Neural cell (in vitro differentiated cells): ENCODE data around the gene ST6GALNAC3. TPM values are rescaled to one million over a fixed set of nuclear protein-coding genes. Genes with fewer than 3 reads are reported as not detected.

ENCODE experiments used
- H2AFZ ChIP-seq: fragments of 200-600, 300-800 bp; sonication (generic), shearing (Covaris generic); 2 replicates; pipeline ENCODE4 v1.6.0; 2014; ENCODE audit warnings: low read depth, mild to moderate bottlenecking, antibody characterized with exemption, low read length, moderate library complexity
- H3F3A ChIP-seq: fragments of 200-600 bp; shearing (Covaris generic); 2 replicates; pipeline ENCODE4 v1.6.1; 2016; ENCODE audit warnings: mild to moderate bottlenecking, moderate library complexity, mixed read lengths, antibody characterized with exemption, low read length; ENCODE audit not compliant: insufficient read depth, poor library complexity, severe bottlenecking
- H3K27ac ChIP-seq: fragments of 200-600, 300-800 bp; sonication (generic), shearing (Covaris generic); 2 replicates; pipeline ENCODE4 v1.5.1; 2014; ENCODE audit warnings: mild to moderate bottlenecking, low read length, moderate library complexity
- H3K27me3 ChIP-seq: fragments of 300-800, 200-600 bp; sonication (generic), shearing (Covaris generic); 2 replicates; pipeline ENCODE4 v1.6.0; 2014; ENCODE audit warnings: mild to moderate bottlenecking, low read depth, low read length, moderate library complexity; ENCODE audit not compliant: insufficient read depth
- H3K36me3 ChIP-seq: fragments of 300-800, 200-600 bp; sonication (generic), shearing (Covaris generic); 2 replicates; pipeline ENCODE4 v1.5.1; 2014; ENCODE audit warnings: mild to moderate bottlenecking, antibody characterized with exemption, low read length, moderate library complexity; ENCODE audit not compliant: insufficient read depth
- H3K4me2 ChIP-seq: fragments of 300-800, 200-600 bp; sonication (generic), shearing (Covaris generic); 2 replicates; pipeline ENCODE4 v1.6.0; 2014; ENCODE audit warnings: mild to moderate bottlenecking, low read length
- H3K4me3 ChIP-seq: fragments of 300-800, 200-600 bp; sonication (generic), shearing (Covaris generic); 2 replicates; pipeline ENCODE4 v1.5.1; 2014; ENCODE audit warnings: mild to moderate bottlenecking, low read length, moderate library complexity
- H3K79me2 ChIP-seq: fragments of 200-600 bp; shearing (Covaris generic); replicated peaks from 2 replicates; pipeline ENCODE4 v1.6.0; 2014; ENCODE audit warnings: mild to moderate bottlenecking, low read length, moderate library complexity; ENCODE audit not compliant: insufficient read depth
- H3K9ac ChIP-seq: fragments of 300-800, 200-600 bp; sonication (generic), shearing (Covaris generic); 2 replicates; pipeline ENCODE4 v1.6.1; 2016; ENCODE audit warnings: mild to moderate bottlenecking, low read length, mixed read lengths
- H3K9me2 ChIP-seq: fragments of 200-600 bp; shearing (Covaris generic); 2 replicates; pipeline ENCODE4 v1.6.1; 2016; ENCODE audit warnings: mild to moderate bottlenecking, low read length, mixed read lengths; ENCODE audit not compliant: insufficient read depth
- H3K9me3 ChIP-seq: fragments of 200-600, 300-800 bp; sonication (generic), shearing (Covaris generic); 2 replicates; pipeline ENCODE4 v1.6.1; 2016; ENCODE audit warnings: mild to moderate bottlenecking, mixed run types, low read length, moderate library complexity, mixed read lengths
- H4K20me1 ChIP-seq: fragments of 200-600 bp; shearing (Covaris generic); 2 replicates; pipeline ENCODE4 v1.6.1; 2016; ENCODE audit warnings: mild to moderate bottlenecking, mixed run types; ENCODE audit not compliant: insufficient read depth
- EP300 ChIP-seq: fragments of 450-650 bp; conservative IDR thresholded peaks from 2 replicates; pipeline ENCODE4 v1.6.1; 2014; ENCODE audit warnings: antibody characterized with exemption, mild to moderate bottlenecking, moderate library complexity; ENCODE audit not compliant: poor library complexity, severe bottlenecking
- EZH2 ChIP-seq: fragments of 200-600, 300-800 bp; shearing (Covaris generic), sonication (generic); IDR thresholded peaks from 2 replicates; pipeline ENCODE4 v1.6.1; 2014; ENCODE audit warnings: antibody characterized with exemption, low read length, borderline replicate concordance, mild to moderate bottlenecking; ENCODE audit not compliant: insufficient read depth, poor library complexity, severe bottlenecking
- MXI1 ChIP-seq: fragments of 450-650 bp; conservative IDR thresholded peaks from 2 replicates; pipeline ENCODE4 v1.6.1; 2014; ENCODE audit warnings: antibody characterized with exemption, mild to moderate bottlenecking; ENCODE audit not compliant: poor library complexity, severe bottlenecking
- POLR2AphosphoS5 ChIP-seq: IDR thresholded peaks from 2 replicates; pipeline ENCODE4 v1.6.1; 2012
- RAD21 ChIP-seq: fragments of 450-650 bp; conservative IDR thresholded peaks from 2 replicates; pipeline ENCODE4 v1.6.1; 2014; ENCODE audit warnings: antibody characterized with exemption, mild to moderate bottlenecking, moderate library complexity
- SMC3 ChIP-seq: fragments of 450-650 bp; conservative IDR thresholded peaks from 2 replicates; pipeline ENCODE4 v1.6.1; 2014; ENCODE audit warnings: antibody characterized with exemption, mild to moderate bottlenecking, moderate library complexity; ENCODE audit not compliant: poor library complexity
- TAF1 ChIP-seq: IDR thresholded peaks from 2 replicates; pipeline ENCODE4 v1.6.1; 2012; ENCODE audit warnings: low read depth
- polyA plus RNA-seq: library from polyadenylated mRNA; depleted of rRNA; stranded (reverse); fragments of >200 nt; gene quantifications from 2 replicates; pipeline ENCODE4 v1.2.3, GENCODE V29; 2014
- TF ChIP-seq, protein P1 (sequence below): fragments of 450-650 bp; IDR thresholded peaks from 2 replicates; pipeline ENCODE4 v1.5.1; 2014; ENCODE audit warnings: antibody characterized with exemption, mild to moderate bottlenecking, moderate library complexity; ENCODE audit not compliant: poor library complexity, severe bottlenecking
- TF ChIP-seq, protein P2 (sequence below): IDR thresholded peaks from 2 replicates; pipeline ENCODE4 v1.6.1; 2012; ENCODE audit warnings: borderline replicate concordance

The ST6GALNAC3 gene
- polyA plus RNA-seq, 1 donor from 2014 or later, result 3.6 TPM

DNA sequence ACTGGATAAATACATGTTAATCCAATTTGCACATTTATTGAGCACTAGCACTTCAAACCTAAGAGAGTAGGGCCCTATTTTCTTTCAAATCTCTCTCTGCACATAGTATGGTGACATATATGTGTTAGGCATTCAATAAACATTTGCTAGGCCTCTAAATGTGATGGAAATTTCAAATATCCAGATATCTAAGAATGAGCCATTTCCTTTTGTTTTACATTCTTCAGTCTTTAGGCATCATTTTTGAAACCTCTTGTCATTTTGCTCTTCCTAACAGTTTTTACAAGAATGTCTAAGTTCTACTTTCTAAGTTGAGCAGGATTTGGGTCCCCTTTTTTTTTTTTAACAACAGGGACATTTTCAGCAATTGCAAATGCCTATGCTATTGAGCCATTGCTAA lies 397.0 kb downstream of the ST6GALNAC3 start:
- Histone ChIP-seq H3K27ac (no peak overlapping the region), H3K27me3 (no peaks in the 10 kb centered on the region), H3K9me2 (no peaks in the 10 kb centered on the region), H3K36me3 (no peaks in the 10 kb centered on the region), H4K20me1 (no peaks in the 10 kb centered on the region), H3K4me3 (no peak overlapping the region), H3F3A (no peaks in the 10 kb centered on the region), H2AFZ (no peak overlapping the region), H3K9me3 (no peaks in the 10 kb centered on the region), H3K79me2 (no peaks in the 10 kb centered on the region), H3K9ac (no peak overlapping the region), H3K4me2 (no peak overlapping the region)
- no peak for TF ChIP-seq EP300
- TF ChIP-seq SMC3, result no peak
- TF ChIP-seq EZH2, result no peak

DNA sequence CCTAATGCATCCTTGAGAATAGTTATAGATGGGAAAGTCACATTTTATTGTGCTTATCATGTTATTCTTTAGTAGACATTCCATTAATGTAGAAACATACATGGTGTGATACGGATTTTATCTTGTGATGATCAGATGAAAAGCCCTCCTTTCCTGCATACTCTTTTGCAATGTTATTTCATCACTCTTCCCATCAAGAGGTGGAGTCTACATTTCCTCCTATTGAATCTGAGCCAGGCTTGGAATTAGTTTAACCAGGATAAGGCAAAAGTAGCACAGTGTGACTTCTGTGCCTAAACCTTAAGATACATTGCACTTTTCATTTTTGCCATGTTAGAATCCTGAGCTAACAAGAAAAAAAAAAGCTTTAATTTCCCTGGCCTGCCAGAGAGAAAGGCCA lies 399.0 kb downstream of the ST6GALNAC3 start:
- Histone ChIP-seq H3K27me3 (no peaks in the 10 kb centered on the region), H3K27ac (no peak overlapping the region), H4K20me1 (no peaks in the 10 kb centered on the region), H3K9me3 (no peaks in the 10 kb centered on the region), H3K4me3 (no peak overlapping the region), H2AFZ (no peak overlapping the region), H3K9me2 (no peaks in the 10 kb centered on the region), H3K79me2 (no peaks in the 10 kb centered on the region), H3F3A (no peaks in the 10 kb centered on the region), H3K36me3 (no peaks in the 10 kb centered on the region), H3K9ac (no peak overlapping the region), H3K4me2 (no peak overlapping the region)
- TF ChIP-seq RAD21 (no peak), POLR2AphosphoS5 (no peak), EP300 (no peak), MXI1 (no peak), TAF1 (no peak), EZH2 (no peak), SMC3 (no peak)
- TF ChIP-seq, protein P1, sequence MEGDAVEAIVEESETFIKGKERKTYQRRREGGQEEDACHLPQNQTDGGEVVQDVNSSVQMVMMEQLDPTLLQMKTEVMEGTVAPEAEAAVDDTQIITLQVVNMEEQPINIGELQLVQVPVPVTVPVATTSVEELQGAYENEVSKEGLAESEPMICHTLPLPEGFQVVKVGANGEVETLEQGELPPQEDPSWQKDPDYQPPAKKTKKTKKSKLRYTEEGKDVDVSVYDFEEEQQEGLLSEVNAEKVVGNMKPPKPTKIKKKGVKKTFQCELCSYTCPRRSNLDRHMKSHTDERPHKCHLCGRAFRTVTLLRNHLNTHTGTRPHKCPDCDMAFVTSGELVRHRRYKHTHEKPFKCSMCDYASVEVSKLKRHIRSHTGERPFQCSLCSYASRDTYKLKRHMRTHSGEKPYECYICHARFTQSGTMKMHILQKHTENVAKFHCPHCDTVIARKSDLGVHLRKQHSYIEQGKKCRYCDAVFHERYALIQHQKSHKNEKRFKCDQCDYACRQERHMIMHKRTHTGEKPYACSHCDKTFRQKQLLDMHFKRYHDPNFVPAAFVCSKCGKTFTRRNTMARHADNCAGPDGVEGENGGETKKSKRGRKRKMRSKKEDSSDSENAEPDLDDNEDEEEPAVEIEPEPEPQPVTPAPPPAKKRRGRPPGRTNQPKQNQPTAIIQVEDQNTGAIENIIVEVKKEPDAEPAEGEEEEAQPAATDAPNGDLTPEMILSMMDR, result no peak
- TF ChIP-seq, protein P2, sequence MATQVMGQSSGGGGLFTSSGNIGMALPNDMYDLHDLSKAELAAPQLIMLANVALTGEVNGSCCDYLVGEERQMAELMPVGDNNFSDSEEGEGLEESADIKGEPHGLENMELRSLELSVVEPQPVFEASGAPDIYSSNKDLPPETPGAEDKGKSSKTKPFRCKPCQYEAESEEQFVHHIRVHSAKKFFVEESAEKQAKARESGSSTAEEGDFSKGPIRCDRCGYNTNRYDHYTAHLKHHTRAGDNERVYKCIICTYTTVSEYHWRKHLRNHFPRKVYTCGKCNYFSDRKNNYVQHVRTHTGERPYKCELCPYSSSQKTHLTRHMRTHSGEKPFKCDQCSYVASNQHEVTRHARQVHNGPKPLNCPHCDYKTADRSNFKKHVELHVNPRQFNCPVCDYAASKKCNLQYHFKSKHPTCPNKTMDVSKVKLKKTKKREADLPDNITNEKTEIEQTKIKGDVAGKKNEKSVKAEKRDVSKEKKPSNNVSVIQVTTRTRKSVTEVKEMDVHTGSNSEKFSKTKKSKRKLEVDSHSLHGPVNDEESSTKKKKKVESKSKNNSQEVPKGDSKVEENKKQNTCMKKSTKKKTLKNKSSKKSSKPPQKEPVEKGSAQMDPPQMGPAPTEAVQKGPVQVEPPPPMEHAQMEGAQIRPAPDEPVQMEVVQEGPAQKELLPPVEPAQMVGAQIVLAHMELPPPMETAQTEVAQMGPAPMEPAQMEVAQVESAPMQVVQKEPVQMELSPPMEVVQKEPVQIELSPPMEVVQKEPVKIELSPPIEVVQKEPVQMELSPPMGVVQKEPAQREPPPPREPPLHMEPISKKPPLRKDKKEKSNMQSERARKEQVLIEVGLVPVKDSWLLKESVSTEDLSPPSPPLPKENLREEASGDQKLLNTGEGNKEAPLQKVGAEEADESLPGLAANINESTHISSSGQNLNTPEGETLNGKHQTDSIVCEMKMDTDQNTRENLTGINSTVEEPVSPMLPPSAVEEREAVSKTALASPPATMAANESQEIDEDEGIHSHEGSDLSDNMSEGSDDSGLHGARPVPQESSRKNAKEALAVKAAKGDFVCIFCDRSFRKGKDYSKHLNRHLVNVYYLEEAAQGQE, result no peak

GRCh38 chr1:76474922-76475321 lies 400.4 kb downstream of the ST6GALNAC3 start:
- TF ChIP-seq EZH2, result no peak
- TF ChIP-seq RAD21, result no peak
- TF ChIP-seq SMC3, result no peak
- TF ChIP-seq TAF1, result no peak
- no peak for TF ChIP-seq MXI1
- TF ChIP-seq, protein P1, result no peak
- TF ChIP-seq EP300, result no peak
- TF ChIP-seq, protein P2, result no peak
- TF ChIP-seq POLR2AphosphoS5, result no peak
- no peaks in the 10 kb centered on the region for H3K27me3 ChIP-seq
- H3K4me3 ChIP-seq, result no peak overlapping the region

More at GRCh38 chr1:76474922-76475321, 400.4 kb downstream of the ST6GALNAC3 start:
- H3K9me2 ChIP-seq, result no peaks in the 10 kb centered on the region
- H3K4me2 ChIP-seq, result no peak overlapping the region
- H4K20me1 ChIP-seq, result no peaks in the 10 kb centered on the region
- no peaks in the 10 kb centered on the region for H3K79me2 ChIP-seq
- no peaks in the 10 kb centered on the region for H3K9me3 ChIP-seq
- no peak overlapping the region for H2AFZ ChIP-seq
- no peak overlapping the region for H3K27ac ChIP-seq
- no peaks in the 10 kb centered on the region for H3F3A ChIP-seq
- H3K36me3 ChIP-seq, result no peaks in the 10 kb centered on the region
- no peak overlapping the region for H3K9ac ChIP-seq
